Measurements from ENCODE around the gene FOXP1.

FOXP1 gene

DNA sequence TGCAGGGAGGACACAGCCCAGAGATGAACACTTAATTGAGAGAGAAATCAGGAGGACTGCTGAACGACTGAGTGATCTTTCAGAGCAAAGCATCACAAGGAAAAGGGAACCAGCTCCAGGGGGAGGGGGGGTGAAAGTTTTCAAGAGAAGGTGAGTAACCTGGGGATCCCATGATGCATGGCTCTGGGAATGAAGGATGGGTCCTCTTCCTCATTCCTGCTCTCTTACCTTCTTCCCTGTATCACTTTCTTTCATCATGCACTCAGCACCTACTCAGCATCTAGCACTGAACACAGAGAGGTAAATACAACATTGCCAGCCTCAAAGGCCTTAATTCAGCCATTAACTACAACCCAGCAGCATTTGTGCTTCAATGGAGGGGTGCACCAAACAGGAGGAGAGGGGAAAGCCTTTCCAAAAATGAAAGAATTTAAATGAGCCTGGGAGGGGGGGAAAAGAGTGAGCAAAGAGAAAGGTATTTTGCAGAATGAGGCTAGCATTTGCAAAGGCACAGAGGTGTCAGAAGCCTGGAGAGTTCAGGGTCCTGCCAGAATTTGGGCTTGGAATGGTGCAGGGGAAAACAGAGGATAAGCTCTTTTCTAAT, 427.4 kb downstream of the FOXP1 start:
- no peak for DNase-seq

DNA sequence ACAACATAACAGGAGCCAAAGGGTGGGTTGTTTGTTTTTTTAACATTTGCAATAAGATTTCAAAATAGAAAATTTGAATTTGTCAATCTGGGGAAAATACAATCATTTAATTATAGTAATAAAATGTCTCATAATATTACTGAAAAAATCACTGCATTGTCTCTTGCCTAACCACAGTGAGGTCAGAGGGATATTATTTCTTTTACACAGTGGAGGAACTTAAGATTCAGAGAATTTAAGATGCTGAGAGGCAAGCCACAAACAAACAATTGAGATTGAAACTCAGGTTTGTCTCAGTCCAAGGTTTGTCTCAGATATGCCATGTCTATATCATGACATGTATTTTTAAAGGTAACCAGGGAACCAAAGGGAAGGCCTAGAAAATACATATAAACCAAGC, 428.7 kb downstream of the FOXP1 start:
- DNase-seq, result no peak

DNA sequence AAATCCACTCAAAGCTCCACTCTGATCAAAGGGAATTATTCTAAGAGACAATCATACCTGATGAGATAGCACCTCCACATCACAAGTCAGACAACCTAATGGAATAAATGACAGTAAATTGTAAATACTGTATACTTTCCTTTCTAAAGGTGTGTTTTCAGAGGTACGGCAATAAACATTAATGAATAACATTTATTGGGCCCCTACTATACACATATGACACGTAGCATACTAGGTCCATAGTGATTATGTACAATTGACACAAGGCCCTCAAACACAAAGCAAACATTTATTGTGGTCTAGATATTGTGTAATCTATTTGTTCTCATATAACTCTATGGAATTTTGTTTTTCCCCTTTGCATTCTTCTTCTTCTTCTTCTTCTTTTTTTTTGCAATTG, 429.8 kb downstream of the FOXP1 start:
- no peak for DNase-seq

DNA sequence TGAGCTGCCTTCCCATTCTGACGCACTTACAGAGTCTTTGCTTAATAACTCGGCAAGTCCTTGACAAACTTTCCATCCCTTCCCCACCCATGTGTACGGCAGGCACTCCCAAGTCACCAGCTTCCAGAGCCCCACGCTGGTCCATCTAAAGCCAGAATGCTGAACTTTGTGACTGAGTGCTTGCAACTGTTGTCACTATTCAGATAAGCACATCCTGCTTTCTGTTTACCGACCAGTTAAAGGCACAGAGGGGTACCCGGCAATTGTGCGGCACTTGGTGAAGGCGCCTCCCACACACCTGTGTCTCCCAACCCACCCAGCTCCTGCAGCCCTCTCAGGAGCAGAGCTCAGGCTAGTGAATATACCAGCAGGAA, 430.6 kb downstream of the FOXP1 start:
- no peak for DNase-seq

DNA sequence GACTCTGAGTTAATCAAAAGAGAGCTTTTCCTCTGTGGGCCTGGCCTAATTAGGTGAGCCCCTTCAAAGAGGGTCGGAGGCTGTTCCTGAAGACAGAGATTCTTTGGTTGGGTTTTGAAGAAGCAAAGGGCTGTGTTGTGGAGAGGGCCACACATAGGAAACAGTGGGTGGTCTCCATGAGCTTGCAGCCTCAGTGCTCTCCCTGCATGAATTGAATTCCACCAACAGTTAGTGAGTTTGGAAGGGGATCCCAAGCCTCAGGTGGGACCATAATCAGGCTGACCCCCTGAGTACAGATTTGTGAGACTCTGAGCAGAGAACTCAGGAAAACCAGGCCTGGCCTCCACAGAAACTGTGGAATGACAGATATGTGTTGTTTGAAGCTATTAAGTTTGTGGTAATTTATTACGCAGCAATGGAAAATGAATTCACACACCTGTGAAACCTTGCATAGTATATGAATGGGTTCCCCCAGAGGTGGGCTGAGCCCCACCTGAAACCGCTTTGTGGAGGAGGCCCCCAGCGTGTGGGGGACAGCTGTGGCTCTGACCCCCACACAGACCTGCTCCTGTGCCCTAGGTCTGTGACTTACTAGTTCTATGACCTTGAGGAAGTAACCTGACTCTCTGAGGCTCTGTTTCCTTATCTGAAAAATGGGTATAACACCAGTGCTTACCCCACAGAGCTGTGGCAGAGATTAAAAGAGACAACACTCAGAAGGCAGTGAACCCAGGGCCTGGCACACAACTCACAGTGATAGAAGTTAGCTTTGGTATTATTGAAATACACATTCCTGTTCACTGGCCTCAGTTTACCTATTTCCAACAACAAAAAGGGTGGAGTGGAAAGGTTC, 431.3 kb downstream of the FOXP1 start:
- DNase-seq, result no peak

DNA sequence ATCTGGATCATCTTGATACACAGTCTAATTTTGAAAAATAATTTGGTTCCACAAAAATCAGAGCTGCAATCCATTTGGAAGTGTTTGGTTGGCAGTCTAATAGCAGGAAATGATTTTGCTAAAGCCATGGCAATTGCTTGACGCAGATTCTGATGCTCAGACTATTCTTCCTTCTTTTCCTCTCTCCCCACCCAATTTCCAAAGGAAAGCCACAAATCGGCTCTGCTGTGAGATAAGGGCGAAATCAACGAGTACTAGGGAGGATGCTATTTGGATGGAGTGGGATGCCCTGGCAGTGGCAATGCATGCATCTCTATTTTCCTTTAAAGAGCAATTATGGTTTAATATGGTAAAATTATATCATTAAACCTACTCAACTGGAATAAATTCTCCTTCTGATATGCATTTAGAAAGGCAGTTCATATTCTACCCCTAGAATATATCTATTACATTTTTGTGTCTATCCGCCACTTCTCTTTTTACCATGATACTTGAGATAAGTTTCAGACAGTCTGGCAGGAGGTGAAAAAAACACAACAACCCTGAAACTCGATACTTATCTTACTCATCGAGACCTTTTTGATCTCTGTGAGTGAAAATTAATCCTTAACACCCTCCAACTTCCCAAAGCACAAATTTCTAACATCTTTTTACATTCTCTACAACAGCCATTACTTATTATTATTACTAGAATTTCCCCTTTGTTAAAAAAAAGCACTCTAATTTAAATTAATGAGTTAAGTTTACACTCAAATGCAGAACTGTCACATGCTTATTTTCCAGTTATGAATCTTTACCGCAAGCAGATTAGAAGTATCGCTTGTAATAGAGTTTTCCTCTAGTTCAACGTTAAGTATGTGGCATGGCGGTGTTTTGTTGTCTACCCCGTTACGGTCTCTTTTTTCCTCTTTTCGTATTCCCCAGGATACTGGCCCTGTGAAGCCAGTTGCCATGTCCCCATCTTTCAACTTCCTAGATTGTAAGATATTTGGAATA, 433.3 kb downstream of the FOXP1 start:
- DNase-seq, result no peak

DNA sequence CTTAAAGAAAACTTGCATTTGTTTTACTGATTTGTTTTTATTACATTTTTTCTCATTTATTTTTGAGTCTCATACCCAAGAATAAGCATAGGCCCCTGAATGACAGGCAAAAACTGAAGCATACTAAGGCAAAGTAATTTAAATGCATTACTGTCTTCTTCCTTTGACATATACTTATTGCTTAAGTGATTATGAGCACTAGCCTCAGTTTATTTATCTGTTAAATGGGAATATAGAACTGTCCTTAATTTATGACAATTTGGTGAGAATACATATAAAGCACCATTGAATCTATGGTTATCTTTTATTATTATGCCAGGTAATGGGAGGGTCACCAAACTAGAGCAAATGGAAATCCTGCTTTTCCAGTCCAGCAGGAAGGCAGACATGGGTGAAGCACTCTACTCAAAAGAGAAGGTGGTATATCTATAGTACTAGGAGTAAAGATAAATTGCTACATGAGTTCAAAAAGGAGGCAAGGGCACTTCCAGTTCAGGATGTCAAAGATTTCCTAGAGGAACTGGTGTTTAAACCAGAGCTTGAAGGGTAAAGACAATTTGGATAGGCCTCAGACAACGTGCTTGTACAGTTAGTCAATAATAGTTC, 435.0 kb downstream of the FOXP1 start:
- DNase-seq, result no peak

DNA sequence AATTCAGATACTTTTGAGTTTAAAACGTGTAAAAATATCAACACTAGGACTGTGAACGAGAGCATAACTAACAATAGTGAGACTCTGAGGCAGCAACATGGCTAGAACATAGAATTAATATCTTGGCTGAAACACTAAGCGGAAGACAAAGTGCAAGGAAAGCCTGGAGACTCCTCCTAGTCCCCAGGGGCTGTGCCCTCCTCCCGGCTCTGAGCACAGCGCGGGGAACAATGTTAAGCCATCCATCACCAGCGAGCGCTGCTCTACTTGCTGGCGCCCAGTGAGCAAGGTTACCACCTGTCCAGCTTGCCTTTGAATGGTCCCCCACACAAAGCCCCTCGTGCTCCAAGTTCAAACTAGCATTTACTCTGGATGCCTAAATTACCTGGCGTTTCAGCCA, 436.9 kb downstream of the FOXP1 start:
- DNase-seq, result no peak

DNA sequence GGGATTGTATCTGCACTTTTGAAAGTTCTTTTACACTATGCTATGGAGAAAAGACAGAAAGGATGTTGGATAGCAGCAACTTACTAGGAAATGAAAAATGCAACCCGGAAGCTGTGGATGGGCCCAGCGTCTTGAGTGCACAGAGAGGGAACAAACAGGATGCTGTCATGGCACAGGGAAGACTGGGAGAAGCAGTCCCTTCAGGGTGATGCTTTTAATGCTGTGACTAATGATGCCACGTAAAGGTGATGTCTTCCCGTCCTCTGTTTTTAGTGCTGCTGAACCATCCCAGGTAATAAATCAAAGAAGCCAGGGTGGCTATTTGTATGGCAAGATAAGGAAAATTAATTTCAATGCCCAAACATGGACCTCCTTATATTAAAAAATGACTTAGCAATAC, 437.6 kb downstream of the FOXP1 start:
- DNase-seq, result no peak

DNA sequence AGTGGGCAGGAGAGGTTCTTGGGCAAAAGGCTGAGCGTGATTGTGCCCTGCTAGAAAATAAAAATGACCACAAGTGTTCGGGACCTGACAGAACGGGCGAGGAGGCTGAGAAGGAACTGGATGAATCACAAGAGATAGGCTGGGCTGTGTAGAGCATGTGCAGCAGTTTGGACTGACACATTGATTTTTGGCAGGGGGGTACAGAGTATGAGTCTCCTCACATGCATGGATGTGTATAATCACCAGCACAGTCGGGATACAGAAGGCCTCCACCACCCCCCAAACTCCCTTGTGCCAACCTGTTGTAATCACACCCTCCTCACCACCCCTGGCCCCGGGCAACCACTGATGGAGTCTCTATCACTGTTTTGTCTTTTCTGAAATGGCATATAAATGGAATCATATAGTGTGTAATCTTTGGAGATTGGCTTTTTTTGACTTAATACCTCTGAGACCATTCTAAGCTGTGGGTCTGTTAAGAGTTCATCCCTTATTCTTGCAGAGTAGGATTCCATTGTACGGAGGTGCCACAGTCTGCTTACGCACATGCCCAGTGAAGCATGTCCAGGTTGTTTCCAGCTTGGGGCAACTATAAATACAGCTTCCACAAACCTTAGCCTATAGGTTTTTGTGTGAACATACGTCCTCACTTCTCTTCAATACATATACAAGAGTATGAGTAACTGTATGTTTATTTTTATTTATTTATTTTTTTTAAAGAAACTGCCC, 438.8 kb downstream of the FOXP1 start:
- DNase-seq, result no peak

DNA sequence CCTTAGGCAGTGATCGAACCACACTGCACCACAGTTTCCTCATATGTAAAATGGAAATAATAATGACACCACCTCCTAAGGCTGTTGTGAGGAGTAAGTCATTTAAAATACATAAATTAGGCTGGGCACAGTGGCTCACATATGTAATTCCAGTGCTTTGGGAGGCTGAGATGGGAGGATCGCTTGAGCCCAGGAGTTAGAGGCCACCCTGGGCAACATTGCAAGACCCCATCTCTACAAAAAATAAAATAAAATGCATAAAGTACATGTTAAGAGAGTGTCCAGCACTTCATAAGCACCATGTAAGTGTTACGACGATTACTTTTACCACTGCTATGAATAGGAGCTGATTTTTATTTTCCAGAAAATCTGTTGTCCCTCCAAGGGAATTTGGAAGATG, 440.0 kb downstream of the FOXP1 start:
- no peak for DNase-seq

DNA sequence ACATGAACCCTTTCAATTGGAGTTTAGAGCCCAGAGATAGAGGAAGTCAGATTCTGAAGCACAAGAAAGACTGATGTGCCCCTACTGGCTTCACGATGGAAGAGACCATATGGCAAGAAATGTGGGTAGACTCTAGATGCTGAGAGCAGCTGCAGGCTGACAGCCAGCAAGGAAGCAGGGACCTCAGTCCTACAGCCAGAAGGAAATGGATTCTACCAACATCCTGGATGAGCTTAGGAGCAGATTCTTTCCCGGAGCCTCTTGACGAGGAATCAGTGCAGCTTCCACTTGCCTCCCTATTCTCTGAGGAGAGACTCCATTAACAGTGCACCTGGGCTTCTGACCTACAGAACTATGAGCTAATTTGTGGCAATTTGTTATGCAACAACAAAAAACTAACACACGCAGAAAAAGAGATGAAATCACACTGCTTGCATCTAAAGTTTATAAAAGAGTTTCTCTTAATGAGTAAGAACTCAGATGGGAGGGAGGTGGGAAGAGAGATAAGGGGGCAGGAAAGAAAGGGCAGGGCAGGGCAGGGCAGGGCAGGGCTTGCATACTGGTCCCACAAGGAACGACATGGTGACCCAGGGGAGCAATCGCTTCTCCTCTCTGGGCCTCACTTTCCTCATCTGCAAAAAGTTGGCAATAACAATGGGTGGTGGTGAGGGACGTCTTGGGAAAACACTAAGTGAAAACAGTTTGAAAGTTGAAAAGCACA, 440.9 kb downstream of the FOXP1 start:
- no peak for DNase-seq

DNA sequence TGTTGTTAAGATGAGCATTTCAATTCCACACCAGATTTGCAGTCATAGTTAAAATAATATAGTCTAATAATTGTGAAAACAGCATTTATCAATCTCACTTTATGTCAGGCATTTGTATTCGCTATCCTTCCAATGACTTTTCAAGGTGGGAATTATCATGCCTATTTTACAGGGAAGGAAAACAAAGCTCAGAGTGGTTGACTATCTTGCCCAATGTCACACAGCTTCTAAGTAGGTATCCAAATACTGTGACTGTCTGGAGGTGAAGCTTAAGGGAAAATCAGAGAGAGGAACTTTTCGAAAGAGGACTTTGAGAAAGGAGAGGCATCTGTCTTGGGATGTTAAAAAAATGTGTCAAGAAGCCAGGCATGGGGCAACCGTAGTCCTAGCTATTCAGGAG, 443.1 kb downstream of the FOXP1 start:
- no peak for DNase-seq

DNA sequence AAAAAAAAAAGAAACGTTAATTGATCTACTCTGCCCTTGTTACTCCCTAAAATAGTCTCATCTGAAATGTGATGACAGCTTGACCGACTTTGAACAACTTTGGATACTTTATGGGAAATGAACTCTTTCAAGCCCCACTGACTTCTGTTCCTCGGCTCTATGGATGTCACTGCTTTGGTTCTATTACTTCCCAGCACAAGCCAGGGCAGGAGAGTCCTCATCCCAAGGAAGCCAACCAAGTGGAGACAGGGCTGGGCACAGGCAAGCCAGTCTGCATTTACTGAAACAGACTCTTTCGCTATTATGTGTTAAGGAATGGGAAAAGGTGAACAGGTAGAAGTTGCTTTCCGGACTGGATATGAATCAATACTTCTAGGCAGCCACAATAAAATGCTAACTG, 444.0 kb downstream of the FOXP1 start:
- no peak for DNase-seq

DNA sequence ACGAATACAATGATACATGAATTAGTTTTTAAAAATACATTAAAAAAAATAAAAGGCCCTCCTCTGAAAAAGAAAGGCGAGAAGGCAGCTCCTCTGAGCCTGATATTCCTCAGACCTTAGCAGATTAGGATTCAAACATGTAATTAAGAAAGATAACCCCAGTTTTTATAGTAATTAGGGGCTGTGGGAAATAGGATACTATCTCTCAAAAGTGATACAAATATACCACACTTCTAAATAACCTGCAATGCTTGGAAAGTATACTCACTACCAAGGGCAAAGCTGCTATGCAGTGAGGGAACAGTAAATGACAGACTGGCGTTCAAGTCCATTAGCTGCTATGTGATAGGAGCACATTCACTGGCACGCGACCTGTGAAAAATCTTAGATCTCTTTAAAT, 445.1 kb downstream of the FOXP1 start:
- DNase-seq, result no peak

DNA sequence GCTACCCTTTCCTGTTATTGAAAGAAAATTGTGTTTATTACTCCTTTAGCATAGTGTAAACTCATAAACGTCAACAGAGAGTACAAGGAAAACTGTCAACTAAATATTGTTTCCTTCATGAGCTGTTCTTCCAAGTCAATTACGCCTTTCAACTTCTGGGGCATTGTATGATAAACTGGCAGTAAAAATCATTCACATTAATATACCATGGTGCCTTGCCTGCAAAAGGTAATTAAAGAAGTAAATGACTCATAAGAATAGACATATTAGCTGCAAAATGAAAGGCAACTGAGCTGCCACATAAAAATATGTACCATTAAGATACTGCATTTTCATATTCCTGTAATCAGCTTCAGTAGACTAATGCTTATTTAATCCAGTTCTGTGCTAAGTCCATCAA, 447.3 kb downstream of the FOXP1 start:
- no peak for DNase-seq

DNA sequence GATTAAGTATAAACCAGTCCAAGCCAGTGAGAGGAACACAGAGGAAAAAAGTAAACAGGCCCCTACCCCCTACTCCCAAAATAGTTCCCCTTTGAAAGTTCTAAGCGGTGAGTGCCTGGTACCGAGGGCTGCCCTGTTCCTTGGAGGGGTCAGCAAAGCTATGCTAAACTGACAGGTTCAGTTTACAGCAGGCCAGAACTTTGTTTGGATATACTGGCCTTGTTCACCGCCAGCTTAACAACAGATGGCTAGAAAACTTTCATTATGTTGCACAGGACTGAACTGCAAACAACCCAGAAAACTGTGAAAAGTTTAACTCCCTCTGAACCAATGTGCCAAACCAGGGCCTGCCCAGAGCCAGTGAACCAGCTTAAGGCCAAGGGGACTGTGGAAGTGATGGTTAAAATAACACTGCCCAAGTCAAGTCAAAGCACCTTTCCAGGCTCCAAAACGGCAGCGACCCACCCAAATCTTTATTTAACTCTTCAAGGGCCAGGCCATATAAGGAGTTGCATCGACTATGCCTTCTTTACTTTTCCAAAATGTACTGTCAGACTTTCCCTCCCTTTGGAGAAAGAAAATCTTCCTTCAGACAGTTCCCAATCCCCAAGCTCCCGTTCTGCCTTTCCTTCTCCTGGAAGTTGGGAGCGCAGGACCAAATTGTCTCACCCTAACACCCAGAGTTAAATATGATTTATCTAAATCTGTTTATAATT, 448.0 kb downstream of the FOXP1 start:
- no peak for DNase-seq

DNA sequence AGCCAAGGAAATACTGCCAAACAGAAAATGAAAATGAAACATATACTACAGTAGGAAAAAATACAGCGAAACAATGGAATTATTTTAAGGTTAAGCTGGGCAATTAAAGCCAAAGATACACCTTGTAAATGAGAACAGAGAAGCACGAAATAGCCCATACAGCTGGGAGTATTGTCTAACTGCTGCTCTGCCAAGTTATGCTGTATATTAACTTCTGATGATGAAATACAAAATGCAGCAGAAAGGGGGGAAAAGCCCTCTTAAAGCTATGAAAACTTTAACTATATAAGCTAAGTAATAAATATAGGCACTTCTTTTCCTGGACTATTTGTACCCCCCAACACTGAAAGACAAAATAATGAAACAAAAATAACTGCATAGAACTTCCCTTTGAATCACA, 449.0 kb downstream of the FOXP1 start:
- DNase-seq, result no peak

DNA sequence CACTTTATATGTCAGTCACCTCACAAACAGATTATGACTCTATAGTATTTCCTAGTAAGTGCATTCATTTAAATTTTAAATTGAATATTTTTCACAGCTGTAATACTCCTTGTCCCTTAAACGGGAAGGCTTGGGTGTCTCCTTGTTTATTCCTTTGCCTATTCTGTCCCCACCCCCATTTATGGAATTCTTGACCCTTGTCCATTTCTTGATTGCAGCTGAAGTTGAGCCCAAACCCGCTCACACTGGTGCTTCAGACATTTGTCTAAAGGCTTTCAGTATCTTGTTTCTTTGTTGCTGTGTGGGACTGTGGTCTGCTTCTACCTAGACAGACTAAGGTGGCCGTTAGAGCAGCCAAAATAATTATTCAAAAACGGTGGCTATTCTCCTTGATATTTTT, 449.7 kb downstream of the FOXP1 start:
- no peak for DNase-seq

DNA sequence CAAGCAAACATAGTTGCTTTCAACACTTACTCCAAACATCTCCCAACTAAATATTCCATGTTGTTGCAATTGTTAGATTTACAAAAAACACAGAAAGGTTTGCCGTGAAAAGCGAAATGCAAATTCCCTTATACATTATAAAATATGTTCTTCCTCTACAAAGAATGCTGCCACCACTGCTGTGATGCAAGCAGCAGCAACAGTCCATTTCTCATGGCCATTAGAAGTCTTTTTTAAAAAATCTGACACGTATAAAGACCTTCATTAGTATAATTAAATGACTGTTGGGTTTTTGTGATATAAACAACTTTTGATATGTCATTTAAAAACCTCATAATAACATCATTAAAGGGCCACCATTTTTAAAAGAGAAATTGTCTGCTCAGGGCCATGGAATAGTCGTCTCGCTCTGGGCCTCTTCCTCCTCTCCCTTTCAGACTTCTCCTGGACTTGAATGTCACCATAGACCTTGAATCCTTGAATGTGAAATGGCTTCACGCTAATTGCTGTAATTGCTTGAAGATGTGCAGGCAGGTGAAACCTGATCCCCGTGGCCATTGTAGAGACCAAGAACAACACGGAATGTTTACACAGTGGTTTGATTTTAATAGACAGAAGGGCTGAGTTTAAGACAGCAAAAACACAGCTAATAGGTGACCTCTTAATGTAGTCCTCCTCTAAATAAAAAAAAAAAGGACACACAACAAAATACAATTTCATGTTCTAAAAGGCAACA, 450.4 kb downstream of the FOXP1 start:
- DNase-seq, result no peak

Measured in activated CD4-positive, alpha-beta T cell treated with anti-CD3 and anti-CD28 coated beads, Interleukin-2, amount 50 U/mL, for 4 hours (primary cell).